ENCODE measurements around the gene WNT3A.

The WNT3A gene

DNA sequence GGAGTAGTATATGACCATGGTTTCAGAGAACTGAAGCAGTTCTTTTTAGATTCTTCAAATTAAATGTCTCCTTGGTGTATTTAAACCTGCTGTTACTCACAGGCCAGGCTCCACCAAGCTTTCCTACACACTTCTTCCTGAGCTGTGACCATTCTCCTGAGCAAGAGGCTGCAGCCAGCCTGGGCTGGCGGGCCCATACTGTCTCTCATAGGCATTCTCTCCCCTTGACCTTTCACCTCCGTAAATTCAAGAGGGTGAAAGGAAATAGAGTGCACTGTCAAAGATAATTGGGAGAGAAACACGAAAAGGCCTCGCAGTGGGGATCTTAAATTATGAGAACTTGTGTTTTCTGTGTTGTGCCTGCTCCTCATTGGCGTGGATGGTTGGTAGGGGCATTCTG, 78.0 kb downstream of the WNT3A start:
- no peak for DNase-seq (ENCODE audit: low read depth)

DNA sequence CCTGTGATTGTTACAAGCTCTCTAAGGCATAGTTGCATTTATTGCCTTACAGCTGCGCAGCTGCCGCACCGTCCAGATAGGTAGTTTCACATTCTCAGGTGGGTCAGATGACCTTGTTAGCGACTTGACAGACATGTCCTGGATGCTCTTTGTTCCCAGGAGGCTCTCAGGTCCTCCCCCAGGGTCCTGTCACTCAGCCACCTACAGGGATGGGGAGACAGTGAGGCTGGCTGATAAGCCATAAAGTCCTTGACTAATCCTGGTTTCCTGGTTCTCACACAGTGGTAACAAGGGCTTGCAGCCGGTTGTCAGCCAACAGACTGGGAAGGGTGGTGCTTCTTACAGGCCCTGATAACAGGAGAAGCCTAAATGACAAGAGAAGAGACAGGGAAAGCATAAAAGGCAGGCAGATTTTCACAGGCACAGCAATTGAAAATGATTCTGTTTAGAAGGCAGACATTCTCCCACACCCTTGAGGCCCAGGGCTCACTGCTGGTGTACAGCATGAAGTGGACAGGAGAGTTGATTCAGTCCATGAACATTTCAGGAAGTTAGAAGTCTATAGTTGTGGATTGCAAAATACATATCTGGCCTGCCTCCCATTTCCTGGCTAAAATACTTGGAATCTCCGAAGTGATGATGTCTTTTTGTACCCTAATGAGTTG, 78.6 kb downstream of the WNT3A start:
- DNase-seq (ENCODE audit: low read depth), result no peak

DNA sequence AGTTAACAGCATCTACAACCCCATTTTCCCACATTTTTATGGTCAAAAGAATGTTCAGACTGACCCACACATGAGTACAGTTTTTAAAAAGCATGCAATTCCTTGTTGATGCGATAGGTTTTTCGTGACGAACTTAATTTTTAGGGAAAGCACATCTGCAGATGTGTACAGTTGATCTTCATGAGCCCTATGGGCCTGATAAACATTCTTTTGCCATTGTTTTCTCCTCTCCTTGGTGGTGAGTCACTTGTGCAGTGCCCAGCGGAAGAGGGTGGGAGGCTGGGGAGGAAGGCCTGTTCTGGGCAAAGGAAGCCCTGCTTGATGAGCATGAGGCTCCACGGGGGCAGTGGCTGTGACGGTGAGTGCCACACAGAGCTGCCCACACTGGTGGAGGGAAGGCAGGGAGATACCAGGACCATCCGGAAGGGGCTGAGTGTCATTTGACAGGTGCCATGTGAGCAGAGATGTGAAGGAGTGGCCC, 81.0 kb downstream of the WNT3A start:
- no peak for DNase-seq (ENCODE audit: low read depth)

DNA sequence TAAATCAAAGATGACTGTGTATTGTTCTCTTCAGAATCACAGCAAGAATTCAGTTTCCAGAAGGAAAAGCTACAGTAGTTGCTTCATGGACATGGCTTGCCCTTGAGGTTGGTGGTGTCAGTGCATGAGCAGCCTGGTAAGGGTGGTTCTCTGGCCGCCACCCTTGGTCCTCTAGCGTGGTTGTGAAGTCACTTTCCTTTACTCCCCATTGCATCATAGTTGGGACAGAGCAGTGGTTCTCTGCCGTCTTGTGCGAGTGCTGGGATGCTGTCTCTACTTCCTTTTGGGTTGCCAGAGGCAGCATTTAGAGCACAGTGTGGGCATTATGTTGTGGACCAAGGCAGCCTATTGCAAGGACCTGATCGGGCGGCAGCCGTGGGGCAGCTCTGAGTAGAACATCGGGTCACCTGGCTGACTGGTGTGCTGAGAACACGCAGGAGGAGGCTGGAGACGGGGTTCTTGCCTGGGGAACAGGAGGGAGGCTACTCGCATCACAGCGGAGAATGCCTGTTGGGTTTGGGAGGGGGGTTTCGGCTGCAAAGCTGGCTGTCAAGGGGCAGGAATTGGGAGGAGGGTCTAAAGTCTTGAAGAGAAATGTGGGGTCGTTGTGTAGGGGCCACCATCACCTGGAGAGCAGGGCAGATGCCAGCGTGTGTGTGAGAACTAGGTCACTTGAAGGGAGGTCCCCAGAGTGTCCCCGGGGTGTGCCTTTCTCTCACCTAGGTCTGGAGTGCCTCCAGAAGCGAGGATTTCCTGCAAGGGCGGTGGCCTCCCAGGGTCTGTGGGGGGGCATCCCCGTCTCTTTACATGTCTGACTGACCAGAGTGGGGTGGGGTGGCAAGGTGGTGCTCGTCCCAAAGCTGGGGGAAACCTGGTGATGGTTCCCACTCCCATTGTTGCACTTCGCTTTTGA, 82.0 kb downstream of the WNT3A start:
- no peak for DNase-seq (ENCODE audit: low read depth)

DNA sequence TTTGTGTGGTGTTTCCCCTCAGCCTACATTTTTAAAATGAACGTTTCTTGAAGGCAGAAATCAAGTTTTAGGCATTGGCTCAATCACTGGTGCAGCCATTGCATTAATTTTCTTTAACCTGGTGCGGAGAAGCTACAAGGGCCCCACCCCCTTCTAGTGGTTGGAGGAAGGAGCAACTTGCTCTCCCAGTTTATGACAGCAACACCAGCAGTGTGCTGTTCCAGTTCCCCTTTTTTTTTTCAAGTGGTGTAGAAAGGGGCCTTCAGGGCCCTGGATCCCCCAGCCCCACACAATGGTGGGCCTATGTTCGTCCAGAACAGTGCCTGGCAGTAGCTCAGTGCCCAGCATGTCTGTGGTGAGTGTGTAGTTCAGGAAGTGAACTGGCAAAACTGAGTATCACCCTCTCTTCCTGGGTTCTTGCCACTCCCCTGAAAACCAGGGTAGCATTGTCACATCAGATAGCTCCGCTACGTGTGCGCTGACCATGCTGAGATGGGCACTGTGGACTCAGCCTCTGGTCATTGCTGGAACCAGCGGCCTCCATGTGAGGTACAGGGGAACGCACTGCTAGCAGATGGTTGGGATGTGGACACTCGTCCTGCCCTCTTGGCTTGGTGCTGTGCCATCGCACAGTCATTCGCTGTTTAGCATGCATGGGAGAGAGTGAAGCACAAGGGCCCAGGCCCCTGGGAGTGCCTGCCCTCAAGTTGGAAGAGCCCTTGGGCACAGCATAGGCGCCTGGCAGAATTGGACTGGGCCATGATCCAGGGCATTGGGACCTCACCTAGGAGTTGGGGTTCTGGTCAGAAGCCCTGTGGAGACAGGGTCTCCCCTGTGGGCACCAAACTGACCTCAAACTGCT, 83.0 kb downstream of the WNT3A start:
- DNase-seq (ENCODE audit: low read depth), result no peak

DNA sequence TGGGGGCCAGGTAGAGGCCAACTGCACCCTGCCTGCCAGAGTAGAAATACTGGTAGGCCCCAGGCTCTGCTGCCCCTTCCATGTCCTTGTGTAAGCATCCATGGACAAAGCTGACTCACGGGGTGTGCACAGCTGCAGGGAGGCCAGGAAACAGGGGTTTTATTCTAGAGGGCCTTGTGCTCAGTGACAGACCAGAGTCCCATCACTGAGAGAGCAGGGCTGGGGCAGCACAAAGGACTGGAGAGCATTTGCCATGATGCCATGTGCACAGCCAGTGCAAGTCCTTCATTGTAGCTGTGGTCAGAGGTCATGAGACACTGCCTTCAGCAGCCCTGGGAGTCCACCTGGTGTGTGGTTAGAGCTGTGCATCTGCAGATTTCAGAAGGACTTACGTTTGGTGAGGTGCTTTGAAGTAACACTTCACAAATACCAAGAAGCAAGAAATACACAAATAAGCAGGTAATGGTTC, 83.8 kb downstream of the WNT3A start:
- DNase-seq (ENCODE audit: low read depth), result no peak

DNA sequence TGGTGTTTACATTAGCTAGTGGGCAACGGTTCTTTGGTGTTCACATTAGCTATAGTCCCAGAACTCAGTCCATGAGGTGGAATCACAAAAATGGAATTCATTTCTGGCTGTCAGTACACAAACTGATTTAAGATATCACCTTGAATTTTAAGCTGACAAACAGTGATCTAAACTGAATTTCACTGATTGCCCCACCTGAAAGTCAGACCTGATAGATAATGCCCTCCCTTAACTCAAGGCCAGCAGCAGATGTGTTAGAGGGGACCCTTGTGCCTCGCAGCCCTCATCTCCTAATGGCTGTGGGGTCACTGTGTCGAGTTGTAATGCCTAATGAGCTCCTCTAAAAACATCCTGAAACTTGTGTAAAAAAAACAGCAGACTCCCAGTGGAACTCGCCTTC, 84.3 kb downstream of the WNT3A start:
- DNase-seq (ENCODE audit: low read depth), result no peak

DNA sequence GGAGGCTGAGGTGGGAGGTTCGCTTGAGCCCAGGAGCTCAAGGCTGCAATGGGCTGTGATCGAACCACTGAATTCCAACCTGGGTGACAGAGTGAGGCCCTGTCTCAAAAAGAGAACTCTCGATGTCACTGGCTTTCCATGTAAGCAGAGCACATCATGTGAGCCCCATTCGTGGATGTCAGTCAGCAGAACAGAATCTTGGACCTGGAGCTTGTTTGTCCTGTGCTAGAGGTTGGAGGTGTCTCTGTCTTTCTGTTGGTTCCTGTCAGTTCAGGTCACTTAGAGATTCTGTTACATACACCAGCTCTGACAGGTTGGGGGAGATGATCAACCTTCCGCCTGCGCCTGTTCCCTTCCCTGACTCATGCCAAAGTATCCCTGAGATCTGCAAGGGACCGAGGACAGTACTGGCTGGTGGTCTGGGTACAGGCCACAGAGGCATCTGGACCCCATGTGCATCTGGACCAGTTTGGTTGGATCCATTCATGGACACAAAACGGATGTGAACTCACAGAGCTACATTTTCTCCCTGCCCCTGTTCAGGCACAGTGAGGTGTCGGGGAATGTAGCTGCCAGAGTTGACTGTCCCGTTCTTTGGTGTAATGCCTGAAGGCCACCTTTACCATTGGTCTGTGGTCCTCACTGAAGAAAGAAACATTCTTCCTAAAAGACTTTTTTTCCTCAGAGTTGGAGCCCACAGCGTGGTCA, 85.7 kb downstream of the WNT3A start:
- DNase-seq (ENCODE audit: low read depth), result no peak

DNA sequence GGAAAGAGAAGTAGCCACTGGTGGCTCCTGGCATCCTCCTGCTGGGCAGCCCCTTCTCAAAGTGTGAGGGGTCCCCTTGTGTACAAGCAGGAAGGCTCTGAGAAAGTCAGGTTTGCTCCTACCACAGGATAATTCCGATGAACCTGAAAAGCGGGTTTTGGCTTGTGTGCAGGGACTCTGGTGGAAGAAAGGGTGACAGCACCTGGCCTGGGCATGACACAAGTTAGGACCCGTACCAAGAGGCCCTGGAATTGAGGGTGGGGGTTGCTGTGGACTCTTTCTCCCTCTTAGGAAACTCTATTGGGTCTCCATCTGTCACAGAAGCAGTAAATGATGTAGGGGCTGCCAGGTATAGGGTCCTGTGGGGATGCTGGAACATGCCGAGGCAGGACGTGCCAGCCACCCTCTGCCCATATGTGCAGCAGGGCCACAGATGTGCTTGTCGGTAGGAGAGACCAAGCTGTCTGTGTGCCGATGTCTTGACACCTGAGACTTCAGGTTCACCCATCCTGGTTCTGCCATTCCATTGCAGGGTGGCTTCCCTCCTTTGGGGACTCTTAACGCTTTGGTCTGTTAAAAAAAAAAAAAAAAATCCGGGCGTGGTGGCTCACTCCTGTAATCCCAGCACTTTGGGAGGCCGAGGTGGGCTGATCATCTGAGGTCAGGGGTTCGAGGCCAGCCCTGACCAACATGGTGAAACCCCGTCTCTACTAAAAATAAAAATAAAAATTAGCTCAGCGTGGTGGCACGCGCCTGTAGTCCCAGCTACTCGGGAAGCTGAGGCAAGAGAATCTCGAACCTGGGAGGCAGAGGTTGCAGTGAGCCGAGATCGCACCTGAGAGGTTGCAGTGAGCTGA, 86.5 kb downstream of the WNT3A start:
- DNase-seq (ENCODE audit: low read depth), result no peak

DNA sequence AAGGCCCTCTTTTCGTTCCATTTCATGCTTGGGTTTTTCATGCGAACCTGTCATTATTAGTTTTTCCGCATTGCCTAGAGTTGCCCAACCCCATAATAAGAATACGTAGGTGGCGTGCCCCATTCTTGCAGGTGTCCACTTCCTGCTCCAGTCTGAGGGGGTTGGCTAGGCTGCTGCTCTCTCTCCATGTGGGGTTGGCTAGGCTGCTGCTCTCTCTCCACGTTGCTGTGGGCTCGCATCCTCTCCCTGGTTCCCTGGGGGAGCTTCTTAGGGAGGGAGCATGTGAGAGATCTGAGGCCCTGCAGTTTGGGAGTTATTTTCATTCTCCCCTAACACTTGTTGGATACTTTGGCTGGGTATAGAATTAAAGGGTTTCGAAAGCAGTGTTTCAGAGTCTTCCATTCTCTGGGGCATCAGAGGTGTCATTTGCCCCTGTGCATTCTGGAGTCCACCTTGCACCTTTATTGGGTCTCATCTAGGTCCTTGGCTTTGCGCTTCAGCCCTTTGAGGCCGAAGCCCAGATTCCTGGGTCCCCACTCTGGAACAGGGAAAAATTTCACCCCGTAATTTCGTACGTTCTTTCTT, 87.7 kb downstream of the WNT3A start:
- DNase-seq (ENCODE audit: low read depth), result no peak

DNA sequence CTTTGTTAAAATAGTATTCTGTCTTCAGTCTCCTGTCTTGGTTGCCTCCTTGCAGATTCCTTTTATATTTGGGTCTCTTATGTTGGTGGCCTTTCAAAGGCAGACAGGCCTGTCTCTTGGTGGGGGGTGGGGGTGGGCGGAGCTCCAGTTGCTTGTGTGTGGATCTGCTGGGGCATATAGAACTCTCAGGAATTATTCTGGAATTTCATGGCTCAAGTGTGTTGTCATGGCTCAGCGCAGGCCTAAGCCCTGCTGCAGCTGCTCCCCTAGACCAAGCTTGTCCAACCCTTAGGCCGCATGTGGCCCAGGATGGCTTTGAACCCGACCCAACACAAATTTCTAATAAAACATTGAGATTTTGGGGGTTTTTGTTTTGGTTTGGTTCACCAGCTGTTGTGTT, 88.4 kb downstream of the WNT3A start:
- DNase-seq (ENCODE audit: low read depth), result no peak

DNA sequence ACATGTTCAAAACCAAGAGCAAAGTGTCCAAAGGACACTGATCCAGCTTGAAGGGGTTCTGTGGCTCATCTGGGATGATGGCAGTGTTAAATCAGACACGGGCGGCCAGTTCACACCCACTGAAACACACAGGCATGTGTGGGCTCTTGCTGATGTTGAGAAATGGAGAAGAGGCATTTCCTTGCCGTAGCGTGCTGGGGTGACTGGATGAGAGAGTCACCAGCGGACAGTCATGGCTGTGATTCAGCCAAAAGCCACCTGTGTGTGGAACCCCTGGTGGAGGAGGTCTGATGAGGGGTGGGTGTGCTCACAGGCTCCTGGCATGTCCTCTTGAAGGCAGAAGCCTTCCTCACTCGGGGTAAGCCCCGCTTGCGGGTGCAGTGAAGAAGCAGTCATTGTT, 89.1 kb downstream of the WNT3A start:
- DNase-seq (ENCODE audit: low read depth), result no peak

DNA sequence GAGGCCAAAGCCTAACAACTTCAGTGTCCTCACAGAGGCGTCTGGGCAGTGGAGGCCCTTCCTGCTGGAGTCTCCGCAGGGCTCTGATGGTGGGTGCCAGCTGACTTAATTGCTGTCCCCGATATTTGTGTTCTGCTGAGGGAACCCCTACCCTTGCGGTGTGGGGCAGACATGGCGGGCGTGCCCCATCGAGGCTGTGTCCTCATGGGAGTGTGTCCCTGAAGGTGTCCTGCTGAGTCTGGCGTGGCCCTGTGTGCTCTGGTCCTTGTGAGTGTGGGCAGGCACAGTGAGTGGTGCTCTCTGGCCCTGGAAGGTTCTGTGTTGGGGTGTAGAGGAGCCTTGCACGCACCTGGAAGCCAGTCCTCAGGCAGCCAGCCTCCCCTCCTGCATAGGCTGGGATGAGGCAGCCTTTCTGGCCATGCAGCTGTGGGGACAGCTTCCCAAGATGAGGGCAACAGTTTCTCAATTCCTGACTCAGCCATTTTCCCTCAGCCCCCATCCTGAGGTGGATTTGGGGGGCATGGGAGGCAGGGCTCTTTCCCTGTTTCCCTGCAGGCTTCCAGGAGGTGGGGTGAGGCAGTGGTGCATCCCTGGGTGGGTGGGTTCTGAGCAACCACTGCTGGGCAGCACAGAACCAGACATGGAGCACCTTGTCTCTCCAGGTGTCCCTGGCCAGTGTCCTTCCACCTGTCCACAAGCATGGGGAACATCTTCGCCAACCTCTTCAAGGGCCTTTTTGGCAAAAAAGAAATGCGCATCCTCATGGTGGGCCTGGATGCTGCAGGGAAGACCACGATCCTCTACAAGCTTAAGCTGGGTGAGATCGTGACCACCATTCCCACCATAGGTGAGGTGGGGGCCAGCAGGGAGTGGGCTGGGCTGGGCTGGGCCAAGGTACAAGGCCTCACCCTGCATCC, 89.9 kb downstream of the WNT3A start:
- no peak for DNase-seq (ENCODE audit: low read depth)

DNA sequence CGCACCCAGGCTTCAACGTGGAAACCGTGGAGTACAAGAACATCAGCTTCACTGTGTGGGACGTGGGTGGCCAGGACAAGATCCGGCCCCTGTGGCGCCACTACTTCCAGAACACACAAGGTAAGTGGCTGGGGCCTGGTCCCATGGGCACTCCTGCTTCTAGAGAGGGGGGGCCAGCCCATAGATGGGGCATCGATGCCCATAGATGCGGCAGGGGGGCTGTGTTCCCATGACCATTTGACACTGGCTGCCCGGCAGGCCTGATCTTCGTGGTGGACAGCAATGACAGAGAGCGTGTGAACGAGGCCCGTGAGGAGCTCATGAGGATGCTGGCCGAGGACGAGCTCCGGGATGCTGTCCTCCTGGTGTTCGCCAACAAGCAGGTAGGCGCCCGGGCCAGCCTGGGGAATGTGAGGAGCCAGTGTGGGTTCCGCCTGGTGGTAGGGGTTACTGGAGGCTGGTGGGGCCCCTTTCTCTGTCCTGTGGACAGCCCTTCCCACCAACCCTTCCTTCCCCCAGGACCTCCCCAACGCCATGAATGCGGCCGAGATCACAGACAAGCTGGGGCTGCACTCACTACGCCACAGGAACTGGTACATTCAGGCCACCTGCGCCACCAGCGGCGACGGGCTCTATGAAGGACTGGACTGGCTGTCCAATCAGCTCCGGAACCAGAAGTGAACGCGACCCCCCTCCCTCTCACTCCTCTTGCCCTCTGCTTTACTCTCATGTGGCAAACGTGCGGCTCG, 90.7 kb downstream of the WNT3A start:
- DNase-seq (ENCODE audit: low read depth), result no peak

DNA sequence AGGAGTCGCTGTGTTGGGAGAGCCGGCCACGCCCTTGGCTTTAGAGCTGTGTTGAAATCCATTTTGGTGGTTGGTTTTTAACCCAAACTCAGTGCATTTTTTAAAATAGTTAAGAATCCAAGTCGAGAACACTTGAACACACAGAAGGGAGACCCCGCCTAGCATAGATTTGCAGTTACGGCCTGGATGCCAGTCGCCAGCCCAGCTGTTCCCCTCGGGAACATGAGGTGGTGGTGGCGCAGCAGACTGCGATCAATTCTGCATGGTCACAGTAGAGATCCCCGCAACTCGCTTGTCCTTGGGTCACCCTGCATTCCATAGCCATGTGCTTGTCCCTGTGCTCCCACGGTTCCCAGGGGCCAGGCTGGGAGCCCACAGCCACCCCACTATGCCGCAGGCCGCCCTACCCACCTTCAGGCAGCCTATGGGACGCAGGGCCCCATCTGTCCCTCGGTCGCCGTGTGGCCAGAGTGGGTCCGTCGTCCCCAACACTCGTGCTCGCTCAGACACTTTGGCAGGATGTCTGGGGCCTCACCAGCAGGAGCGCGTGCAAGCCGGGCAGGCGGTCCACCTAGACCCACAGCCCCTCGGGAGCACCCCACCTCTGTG, 91.6 kb downstream of the WNT3A start:
- DNase-seq (ENCODE audit: low read depth), result no peak

DNA sequence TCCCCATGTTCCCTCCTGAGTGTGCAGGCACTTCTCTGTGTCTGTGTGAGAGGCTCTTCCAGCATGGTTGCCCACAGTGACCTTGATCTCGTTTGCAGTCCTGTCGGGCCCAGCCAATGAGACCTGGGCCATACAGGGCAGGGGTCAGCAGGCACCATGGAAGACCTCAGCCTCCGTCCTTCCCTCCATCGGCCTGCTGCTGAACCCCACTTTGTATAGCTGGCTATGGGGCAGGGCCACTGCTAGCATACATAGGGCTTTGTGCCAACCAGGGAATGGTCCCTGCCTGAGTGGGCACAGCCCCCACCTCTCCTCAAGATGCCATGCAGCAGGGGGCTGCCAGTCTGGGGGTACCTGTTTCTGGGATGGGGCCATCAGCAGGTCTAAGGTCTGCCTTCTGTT, 92.5 kb downstream of the WNT3A start:
- no peak for DNase-seq (ENCODE audit: low read depth)

DNA sequence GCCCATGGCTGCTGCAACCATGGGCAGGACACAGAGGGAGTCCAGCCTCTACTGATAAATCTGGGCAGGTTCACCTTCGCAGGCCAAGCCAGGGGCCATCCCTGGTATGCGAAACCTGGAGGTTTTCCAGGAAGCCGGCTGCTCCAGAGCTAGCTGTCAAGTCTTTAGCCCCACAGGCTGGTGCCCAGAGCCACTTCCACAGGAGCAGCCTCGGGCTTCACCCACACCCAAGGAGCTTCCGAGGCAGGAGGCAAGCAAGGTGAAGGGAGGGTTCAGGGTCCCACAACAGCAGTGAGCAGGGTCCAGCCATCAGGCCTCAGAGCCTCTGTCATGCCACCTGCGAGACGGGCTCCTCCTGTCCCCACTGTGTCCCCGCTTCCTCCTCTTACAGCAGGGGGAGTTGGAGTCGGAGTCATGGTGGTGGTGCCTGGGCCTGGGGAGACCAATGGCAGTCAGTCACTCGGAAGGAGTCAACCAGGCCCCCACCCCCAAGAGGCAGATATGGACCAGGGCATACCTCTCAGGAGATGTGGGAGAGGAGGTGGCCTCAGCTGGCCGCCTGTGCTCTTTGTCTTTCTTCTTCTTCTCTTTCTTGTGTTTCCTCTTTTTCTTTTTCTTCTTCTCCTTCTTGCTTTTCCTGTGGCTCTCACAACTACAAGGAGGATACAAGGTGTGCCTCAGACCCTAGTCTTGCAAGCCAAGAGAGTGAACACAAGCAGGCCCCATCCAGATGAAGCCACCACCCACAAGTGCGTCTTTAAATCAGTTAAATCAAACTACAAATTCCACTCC, 94.2 kb downstream of the WNT3A start:
- DNase-seq (ENCODE audit: low read depth), result no peak
